Loucy (cell line): ENCODE measurements around the gene ADGRB3.

Experiments
- H2AFZ ChIP-seq: fragments of 200-600 bp; sonication (generic); 2 replicates; pipeline ENCODE4 v1.6.0; 2016; ENCODE audit warnings: antibody characterized with exemption, mild to moderate bottlenecking, low read length, moderate library complexity
- H3F3A ChIP-seq: fragments of 200-600 bp; 2 replicates; pipeline ENCODE4 v1.6.0; 2016; ENCODE audit warnings: antibody characterized with exemption, low read depth, mild to moderate bottlenecking
- H3K27me3 ChIP-seq: fragments of 200-600 bp; sonication (generic); 2 replicates; pipeline ENCODE4 v1.6.1; 2014; ENCODE audit warnings: low read length, mild to moderate bottlenecking; ENCODE audit not compliant: insufficient read depth, poor library complexity, severe bottlenecking
- H3K36me3 ChIP-seq: fragments of 200-600 bp; sonication (generic); 2 replicates; pipeline ENCODE4 v1.6.1; 2016; ENCODE audit warnings: low read length; ENCODE audit not compliant: insufficient read depth
- H3K4me1 ChIP-seq: fragments of 200-600 bp; sonication (generic); 2 replicates; pipeline ENCODE4 v1.5.1; 2014; ENCODE audit warnings: low read length, mild to moderate bottlenecking; ENCODE audit not compliant: insufficient read depth, poor library complexity, severe bottlenecking
- H3K4me2 ChIP-seq: fragments of 200-600 bp; sonication (generic); 2 replicates; pipeline ENCODE4 v1.6.0; 2014; ENCODE audit warnings: antibody characterized with exemption, low read length, low read depth, mild to moderate bottlenecking; ENCODE audit not compliant: poor library complexity, severe bottlenecking
- H3K4me3 ChIP-seq: fragments of 200-600 bp; sonication (generic); 2 replicates; pipeline ENCODE4 v1.5.1; 2014; ENCODE audit warnings: low read length, mild to moderate bottlenecking, mixed read lengths; ENCODE audit not compliant: poor library complexity, severe bottlenecking
- H3K79me2 ChIP-seq: fragments of 200-600 bp; sonication (generic); 2 replicates; pipeline ENCODE4 v1.6.1; 2014; ENCODE audit warnings: low read length; ENCODE audit not compliant: insufficient read depth
- H3K9ac ChIP-seq: fragments of 200-600 bp; sonication (generic); 2 replicates; pipeline ENCODE4 v1.6.0; 2014; ENCODE audit warnings: mild to moderate bottlenecking, low read depth, low read length, moderate library complexity; ENCODE audit not compliant: poor library complexity, severe bottlenecking
- H3K9me2 ChIP-seq: fragments of 200-600 bp; sonication (generic); replicated peaks from 2 replicates; pipeline ENCODE4 v1.6.1; 2016; ENCODE audit warnings: low read depth, low read length, mixed read lengths
- H3K9me3 ChIP-seq: fragments of 200-600 bp; sonication (generic); 2 replicates; pipeline ENCODE4 v1.6.1; 2014; ENCODE audit warnings: mild to moderate bottlenecking, antibody characterized with exemption, low read length, low read depth; ENCODE audit not compliant: insufficient read depth
- H4K20me1 ChIP-seq: fragments of 200-600 bp; sonication (generic); 2 replicates; pipeline ENCODE4 v1.6.0; 2014; ENCODE audit warnings: antibody characterized with exemption, low read length, mild to moderate bottlenecking; ENCODE audit not compliant: insufficient read depth, poor library complexity, severe bottlenecking
- CTCF ChIP-seq: fragments of 200-600 bp; sonication (generic); conservative IDR thresholded peaks from 2 replicates; pipeline ENCODE4 v1.5.1; 2014; ENCODE audit warnings: mild to moderate bottlenecking, antibody characterized with exemption, low read length
- EZH2phosphoT487 ChIP-seq: fragments of 200-600 bp; IDR thresholded peaks from 2 replicates; pipeline ENCODE4 v1.6.1; 2018; ENCODE audit warnings: antibody characterized with exemption, mild to moderate bottlenecking, moderate library complexity, borderline replicate concordance

ADGRB3 gene

GRCh38 chr6:69314531-69314930, 679.4 kb downstream of the ADGRB3 start:
- no peak overlapping the region for H3K9ac ChIP-seq
- H4K20me1 ChIP-seq, result no peaks in the 10 kb centered on the region
- H3F3A ChIP-seq, result no peaks in the 10 kb centered on the region
- H3K27me3 ChIP-seq, result no peaks in the 10 kb centered on the region
- H3K36me3 ChIP-seq, result no peaks in the 10 kb centered on the region
- H3K9me2 ChIP-seq, result no peaks in the 10 kb centered on the region
- H2AFZ ChIP-seq, result no peak overlapping the region
- H3K4me1 ChIP-seq, result no peaks in the 10 kb centered on the region
- H3K79me2 ChIP-seq, result no peaks in the 10 kb centered on the region
- H3K9me3 ChIP-seq, result no peaks in the 10 kb centered on the region
- no peak overlapping the region for H3K4me3 ChIP-seq
- TF ChIP-seq EZH2phosphoT487 (no peak), CTCF (no peak)
- no peak overlapping the region for H3K4me2 ChIP-seq

GRCh38 chr6:69331886-69332285, 696.8 kb downstream of the ADGRB3 start:
- Histone ChIP-seq H2AFZ (no peak overlapping the region), H4K20me1 (no peaks in the 10 kb centered on the region), H3K4me3 (no peak overlapping the region), H3K79me2 (no peaks in the 10 kb centered on the region), H3K4me2 (no peak overlapping the region), H3K9ac (no peak overlapping the region), H3K4me1 (no peaks in the 10 kb centered on the region), H3K36me3 (no peaks in the 10 kb centered on the region), H3K9me3 (no peaks in the 10 kb centered on the region), H3K9me2 (no peaks in the 10 kb centered on the region), H3F3A (no peaks in the 10 kb centered on the region), H3K27me3 (no peaks in the 10 kb centered on the region)
- no peak for TF ChIP-seq EZH2phosphoT487

GRCh38 chr6:69337311-69337710, 702.2 kb downstream of the ADGRB3 start:
- Histone ChIP-seq H3K4me3 (no peak overlapping the region), H2AFZ (no peak overlapping the region), H3K79me2 (no peaks in the 10 kb centered on the region), H3K9me3 (no peaks in the 10 kb centered on the region), H3K9ac (no peak overlapping the region), H3K9me2 (no peaks in the 10 kb centered on the region), H3K4me1 (no peaks in the 10 kb centered on the region), H4K20me1 (no peaks in the 10 kb centered on the region), H3F3A (no peaks in the 10 kb centered on the region), H3K36me3 (no peaks in the 10 kb centered on the region), H3K27me3 (no peaks in the 10 kb centered on the region), H3K4me2 (no peak overlapping the region)
- TF ChIP-seq EZH2phosphoT487, result no peak
- TF ChIP-seq CTCF, result no peak

- Histone ChIP-seq H3F3A (no peaks in the 10 kb centered on the region), H3K79me2 (no peaks in the 10 kb centered on the region), H3K4me1 (no peaks in the 10 kb centered on the region)
Observed at GRCh38 chr6:69338431-69339162, 703.5 kb downstream of the ADGRB3 start.

More at GRCh38 chr6:69338431-69339162, 703.5 kb downstream of the ADGRB3 start:
- Histone ChIP-seq H3K36me3 (no peaks in the 10 kb centered on the region), H2AFZ (no peak overlapping the region), H4K20me1 (no peaks in the 10 kb centered on the region), H3K4me2 (no peak overlapping the region), H3K27me3 (no peaks in the 10 kb centered on the region), H3K9me2 (no peaks in the 10 kb centered on the region), H3K4me3 (no peak overlapping the region), H3K9ac (no peak overlapping the region), H3K9me3 (no peaks in the 10 kb centered on the region)
- no peak for TF ChIP-seq CTCF
- TF ChIP-seq EZH2phosphoT487, result no peak
